HUES6 (cell line): ENCODE results near the gene PRKG1.

Experiments
- H3K27ac ChIP-seq: 2 replicates; pipeline ENCODE4 v1.7.0; 2013; ENCODE audit warnings: low read depth, mild to moderate bottlenecking, low read length, inconsistent platforms
- H3K27me3 ChIP-seq: 2 replicates; pipeline ENCODE4 v1.6.1; 2013; ENCODE audit warnings: low read length; ENCODE audit not compliant: control insufficient read depth, insufficient read depth
- H3K36me3 ChIP-seq: 2 replicates; pipeline ENCODE4 v1.6.1; 2013; ENCODE audit warnings: low read length; ENCODE audit not compliant: control insufficient read depth, insufficient read depth
- H3K4me1 ChIP-seq: 2 replicates; pipeline ENCODE4 v1.6.1; 2013; ENCODE audit warnings: low read length; ENCODE audit not compliant: control insufficient read depth, insufficient read depth
- H3K4me3 ChIP-seq: 2 replicates; pipeline ENCODE4 v1.5.1; 2013; ENCODE audit warnings: low read depth, low read length
- H3K9ac ChIP-seq: one replicate; pipeline ENCODE4 v1.6.1; 2013; ENCODE audit warnings: mild to moderate bottlenecking, low read length
- H3K9me3 ChIP-seq: 2 replicates; pipeline ENCODE4 v1.6.1; 2013; ENCODE audit warnings: low read depth, low read length; ENCODE audit not compliant: control insufficient read depth, insufficient read depth

The PRKG1 gene

DNA sequence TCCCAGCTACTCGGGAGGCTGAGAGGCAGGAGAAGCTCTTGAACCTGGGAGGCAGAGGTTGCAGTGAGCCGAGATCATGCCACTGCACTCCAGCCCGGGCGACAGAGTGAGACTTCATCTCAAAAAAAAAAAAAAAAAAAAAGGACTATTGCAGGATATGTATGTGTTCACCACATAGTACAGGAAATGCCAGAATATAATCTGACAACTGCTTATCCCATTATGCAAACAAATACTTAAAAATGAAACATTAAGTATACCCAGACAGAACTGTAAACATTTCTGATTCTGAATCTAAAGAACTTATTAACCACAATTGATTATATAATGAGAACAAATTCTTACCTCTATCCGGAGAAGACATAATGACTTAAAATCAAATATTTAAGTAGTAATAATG lies 1258.5 kb downstream of the PRKG1 start:
- Histone ChIP-seq H3K9ac (no peak overlapping the region), H3K4me3 (no peak overlapping the region), H3K9me3 (no peaks in the 10 kb centered on the region), H3K36me3 (no peaks in the 10 kb centered on the region), H3K4me1 (peaks cover 11% of the 10 kb centered on the region; the same call in 1 of the 2 replicates), H3K27ac (no peak overlapping the region), H3K27me3 (no peaks in the 10 kb centered on the region)

GRCh38 chr10:52334595-52334994 lies 1260.3 kb downstream of the PRKG1 start:
- Histone ChIP-seq H3K4me3 (no peak overlapping the region), H3K27me3 (no peaks in the 10 kb centered on the region), H3K36me3 (no peaks in the 10 kb centered on the region), H3K9ac (no peak overlapping the region), H3K27ac (no peak overlapping the region), H3K4me1 (peaks cover 11% of the 10 kb centered on the region; the same call in 1 of the 2 replicates), H3K9me3 (no peaks in the 10 kb centered on the region)

DNA sequence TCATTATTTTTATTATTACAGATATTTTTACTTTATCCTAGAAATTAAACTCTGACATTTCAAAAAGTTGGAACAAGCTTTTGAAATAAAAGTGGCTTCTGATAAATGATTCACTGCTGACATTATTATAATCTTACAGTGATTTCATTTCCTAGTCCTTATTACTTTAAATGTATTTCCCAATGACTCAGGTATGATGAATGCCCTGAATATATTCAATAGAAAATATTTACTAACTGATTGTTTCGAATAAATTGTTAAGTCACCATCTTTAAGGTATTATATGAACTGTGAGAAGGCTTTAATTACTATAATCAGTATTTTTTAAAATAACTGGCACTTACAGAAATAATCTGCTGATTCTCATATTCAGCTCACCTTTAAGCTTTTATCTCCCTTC lies 1261.4 kb downstream of the PRKG1 start:
- H3K4me3 ChIP-seq, result no peak overlapping the region
- no peak overlapping the region for H3K27ac ChIP-seq
- no peaks in the 10 kb centered on the region for H3K27me3 ChIP-seq

DNA sequence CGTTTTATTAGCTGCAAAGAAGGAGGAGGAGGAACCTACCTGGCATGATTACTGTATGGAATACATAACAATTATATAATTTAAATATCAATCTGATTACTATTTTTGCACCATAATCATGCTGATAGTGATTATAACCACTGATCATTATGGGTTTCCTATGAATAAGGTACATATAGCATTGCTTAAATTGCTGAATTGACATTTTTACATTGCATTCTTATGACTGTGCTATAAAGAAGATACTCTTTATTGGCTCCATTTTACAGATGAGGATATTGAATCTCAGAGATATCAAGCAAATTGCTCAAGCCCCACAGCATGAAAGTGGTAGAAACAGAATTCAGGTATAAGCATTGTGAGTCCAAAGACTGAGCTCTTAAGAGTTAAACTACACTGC lies 1262.9 kb downstream of the PRKG1 start:
- Histone ChIP-seq H3K9ac (no peak overlapping the region), H3K9me3 (no peaks in the 10 kb centered on the region)

More for the DNA sequence above, 1261.4 kb downstream of the PRKG1 start:
- Histone ChIP-seq H3K36me3 (no peaks in the 10 kb centered on the region), H3K9me3 (no peaks in the 10 kb centered on the region), H3K4me1 (peaks cover 11% of the 10 kb centered on the region; the same call in 1 of the 2 replicates), H3K9ac (no peak overlapping the region)

DNA sequence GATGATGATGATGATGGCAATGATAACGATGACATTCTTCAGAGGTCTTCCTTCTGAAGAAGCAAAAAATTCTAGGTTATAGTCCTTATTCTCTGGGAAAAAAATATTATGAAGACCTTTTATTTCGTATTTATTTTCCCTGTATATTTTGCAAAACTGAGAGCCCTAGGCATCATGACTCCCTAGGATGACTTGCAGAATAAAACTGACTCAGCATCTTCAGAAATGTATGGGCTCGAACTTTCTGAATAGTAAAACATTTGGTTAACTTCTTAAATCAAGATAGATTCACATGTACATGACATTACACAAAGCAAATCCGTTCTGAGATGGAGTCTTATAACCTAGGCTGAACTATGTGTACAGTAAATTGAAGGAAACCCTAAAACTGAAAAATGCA lies 1269.2 kb downstream of the PRKG1 start:
- no peaks in the 10 kb centered on the region for H3K4me1 ChIP-seq
- no peak overlapping the region for H3K9ac ChIP-seq
- H3K27ac ChIP-seq, result no peak overlapping the region
- peaks cover 2% of the 10 kb centered on the region; the same call in 1 of the 2 replicates for H3K9me3 ChIP-seq
- H3K36me3 ChIP-seq, result no peaks in the 10 kb centered on the region
- H3K4me3 ChIP-seq, result no peak overlapping the region
- H3K27me3 ChIP-seq, result no peaks in the 10 kb centered on the region

More for the DNA sequence above, 1262.9 kb downstream of the PRKG1 start:
- H3K27me3 ChIP-seq, result no peaks in the 10 kb centered on the region
- H3K4me3 ChIP-seq, result no peak overlapping the region
- no peaks in the 10 kb centered on the region for H3K36me3 ChIP-seq
- no peak overlapping the region for H3K27ac ChIP-seq
- H3K4me1 ChIP-seq, result peaks cover 11% of the 10 kb centered on the region; the same call in 1 of the 2 replicates

GRCh38 chr10:52346394-52347326 lies 1272.4 kb downstream of the PRKG1 start:
- Histone ChIP-seq H3K9ac (no peak overlapping the region), H3K4me1 (no peaks in the 10 kb centered on the region), H3K27me3 (no peaks in the 10 kb centered on the region), H3K27ac (no peak overlapping the region), H3K36me3 (no peaks in the 10 kb centered on the region), H3K9me3 (peaks cover 2% of the 10 kb centered on the region; the same call in 1 of the 2 replicates), H3K4me3 (no peak overlapping the region)

GRCh38 chr10:52347327-52347667 lies 1273.0 kb downstream of the PRKG1 start:
- no peaks in the 10 kb centered on the region for H3K27me3 ChIP-seq
- no peaks in the 10 kb centered on the region for H3K36me3 ChIP-seq

More at GRCh38 chr10:52347327-52347667, 1273.0 kb downstream of the PRKG1 start:
- Histone ChIP-seq H3K27ac (no peak overlapping the region), H3K4me1 (no peaks in the 10 kb centered on the region), H3K9me3 (peaks cover 2% of the 10 kb centered on the region; the same call in 1 of the 2 replicates), H3K9ac (no peak overlapping the region), H3K4me3 (no peak overlapping the region)
